NCI-H2081 treated with DMSO at 0.1 percent for 48 hours (cell line): ENCODE results near the gene PBX2.
"Not testable (repeated sequence)": the region's sequence is repeated elsewhere in the genome, so short reads cannot be mapped to it uniquely, and the experiment has no call there.

Experiments
- DNase-seq: peaks from one replicate; lab custom pipeline; 2025; lab: John Stamatoyannopoulos, UW

PBX2 gene

GRCh38 chr6:32190054-32190851 is at the start of gene PBX2:
PBX2 (minus strand) TSS chr6:32190202; CDS start chr6:32189915, 287 bp downstream.
- DNase-seq = no peak

GRCh38 chr6:32239462-32239861 is 49.5 kb upstream of the PBX2 start:
- DNase-seq = no peak

GRCh38 chr6:32234934-32235333 is 44.9 kb upstream of the PBX2 start:
- no peak for DNase-seq

GRCh38 chr6:32226434-32226833 is 36.4 kb upstream of the PBX2 start:
- no peak for DNase-seq

- DNase-seq = no peak
Observed at GRCh38 chr6:32224696-32225095, 34.7 kb upstream of the PBX2 start.

- no peak for DNase-seq
Observed at GRCh38 chr6:32223258-32224235, 33.5 kb upstream of the PBX2 start, which contains the start of gene NOTCH4. NOTCH4 (minus strand) TSS chr6:32224067; CDS start chr6:32223928, 139 bp downstream.

GRCh38 chr6:32222333-32223230 is 32.6 kb upstream of the PBX2 start:
- DNase-seq = no peak

GRCh38 chr6:32220021-32220420 is 30.0 kb upstream of the PBX2 start:
- no peak for DNase-seq

GRCh38 chr6:32218167-32218566 is 28.2 kb upstream of the PBX2 start:
- DNase-seq = no peak

- DNase-seq = no peak
Observed at GRCh38 chr6:32216998-32217397, 27.0 kb upstream of the PBX2 start.

- DNase-seq = no peak
Observed at GRCh38 chr6:32216285-32216684, 26.3 kb upstream of the PBX2 start.

- DNase-seq = no peak
Observed at GRCh38 chr6:32215617-32216016, 25.6 kb upstream of the PBX2 start.

GRCh38 chr6:32214126-32214525 is 24.1 kb upstream of the PBX2 start:
- DNase-seq = no peak

- no peak for DNase-seq
Observed at GRCh38 chr6:32213649-32214048, 23.6 kb upstream of the PBX2 start.

- no peak for DNase-seq
Observed at GRCh38 chr6:32212076-32212760, 22.2 kb upstream of the PBX2 start.

GRCh38 chr6:32211432-32211831 is 21.4 kb upstream of the PBX2 start:
- DNase-seq = not testable (repeated sequence)

GRCh38 chr6:32210191-32210601 is 20.2 kb upstream of the PBX2 start:
- no peak for DNase-seq

- no peak for DNase-seq
Observed at GRCh38 chr6:32208996-32209395, 19.0 kb upstream of the PBX2 start.

GRCh38 chr6:32204268-32204715 is 14.3 kb upstream of the PBX2 start:
- DNase-seq = no peak

- no peak for DNase-seq
Observed at GRCh38 chr6:32203426-32204267, 13.6 kb upstream of the PBX2 start.
